Activated CD4-positive, alpha-beta T cell treated with anti-CD3 and anti-CD28 coated beads, Interleukin-2, amount 50 U/mL, for 1 hour (primary cell): Measurements from ENCODE around the gene INSR.
"Not testable (repeated sequence)": the region's sequence is repeated elsewhere in the genome, so short reads cannot be mapped to it uniquely, and the experiment has no call there.

Source experiments
- DNase-seq: peaks from one replicate; pipeline ENCODE4 v3.0.0-alpha.2; 2020

The INSR gene

GRCh38 chr19:7255631-7256030, 38.6 kb downstream of the INSR start:
- DNase-seq, result no peak

- no peak for DNase-seq
Measured at GRCh38 chr19:7255119-7255518, 39.1 kb downstream of the INSR start.

DNA sequence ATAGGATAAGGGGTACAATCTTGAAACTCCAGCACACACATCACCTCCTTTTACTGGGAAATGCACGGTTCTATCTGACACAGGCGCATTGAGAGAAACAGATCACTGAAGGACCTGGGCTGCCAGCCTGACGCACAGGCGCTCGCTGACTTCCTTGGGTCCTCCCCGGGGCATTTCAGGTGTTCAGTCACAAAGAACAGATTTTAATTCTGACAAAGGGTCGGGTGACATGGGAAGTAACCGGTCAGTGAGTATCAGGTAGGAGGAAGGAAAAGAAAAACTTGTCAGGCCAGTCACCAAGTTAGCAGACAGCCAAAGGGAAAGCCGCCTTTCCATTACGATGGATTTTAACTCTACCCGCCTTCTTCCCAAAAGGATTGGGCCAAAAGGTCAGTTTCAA, 39.6 kb downstream of the INSR start:
- DNase-seq, result no peak

- DNase-seq, result no peak
Measured at GRCh38 chr19:7252364-7252763, 41.9 kb downstream of the INSR start.

DNA sequence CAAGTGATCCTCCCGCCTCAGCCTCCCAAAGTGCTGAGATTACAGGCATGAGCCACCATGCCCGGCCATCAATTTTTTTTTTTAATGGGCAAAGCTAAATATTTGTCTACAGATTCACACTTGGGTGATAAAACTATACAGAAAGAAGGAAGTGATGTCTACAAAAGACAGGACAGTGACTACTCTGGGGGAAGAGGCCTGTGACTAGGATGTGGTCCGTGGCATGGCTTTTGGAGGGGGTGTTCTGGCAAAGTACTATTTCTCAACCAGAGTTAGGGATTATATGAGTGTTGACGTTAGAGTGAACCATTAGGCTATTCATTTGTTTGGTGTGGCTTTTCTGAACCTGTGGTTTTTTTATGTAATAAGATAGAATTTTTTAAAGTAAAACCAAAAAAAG, 42.7 kb downstream of the INSR start:
- DNase-seq, result no peak

DNA sequence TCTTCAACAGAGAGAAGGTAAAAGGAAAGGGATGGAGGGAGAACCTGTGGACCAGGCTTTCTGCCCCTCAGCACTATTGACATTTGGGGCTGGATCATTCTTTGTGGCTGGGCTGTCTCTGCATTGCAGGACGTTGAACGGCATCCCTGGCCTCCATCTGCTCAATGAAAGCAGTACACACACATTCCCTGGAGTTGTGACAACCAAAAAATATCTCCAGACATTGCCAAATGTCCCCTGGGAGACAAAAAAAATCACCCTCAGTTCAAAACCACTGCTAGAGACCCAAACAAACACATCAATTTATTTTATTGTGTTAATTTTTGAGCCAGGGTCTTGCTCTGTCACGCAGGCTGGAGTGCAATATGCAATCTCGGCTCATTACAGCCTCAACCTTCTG, 43.3 kb downstream of the INSR start:
- DNase-seq, result no peak

- DNase-seq, result no peak
Measured at GRCh38 chr19:7250057-7250596, 44.1 kb downstream of the INSR start.

- DNase-seq, result no peak
Measured at GRCh38 chr19:7247155-7247554, 47.1 kb downstream of the INSR start.

GRCh38 chr19:7246601-7247000, 47.6 kb downstream of the INSR start:
- DNase-seq, result no peak

DNA sequence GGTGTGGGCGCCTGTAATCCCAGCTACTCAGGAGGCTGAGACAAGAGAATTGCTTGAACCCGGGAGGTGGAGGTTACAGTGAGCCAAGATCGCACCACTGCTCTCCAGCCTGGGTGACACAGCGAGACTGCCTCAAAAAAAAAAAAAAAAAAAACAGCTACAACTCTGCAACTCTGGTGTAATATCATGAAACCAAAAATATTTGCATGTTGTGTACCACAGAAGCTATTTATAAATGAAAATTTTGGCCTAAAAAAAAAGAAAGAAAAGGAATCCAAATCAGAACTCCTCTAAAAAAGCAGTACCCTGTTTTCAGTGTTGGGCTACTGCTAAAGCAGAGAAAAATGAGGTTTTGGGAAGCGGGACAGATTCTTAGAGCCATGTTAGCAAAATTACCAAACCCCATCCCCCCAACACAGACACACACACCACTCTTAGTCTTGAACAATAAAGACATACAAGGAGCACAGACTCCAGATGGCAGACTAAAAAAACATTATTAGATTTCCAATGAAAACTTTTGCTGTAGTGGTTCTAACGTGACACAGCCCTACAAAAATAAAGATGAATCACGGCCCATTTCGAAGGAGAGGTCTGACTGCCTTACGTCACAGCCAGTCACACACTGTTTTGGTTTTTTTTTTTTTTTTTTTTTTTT, 51.5 kb downstream of the INSR start:
- DNase-seq, result no peak

GRCh38 chr19:7238051-7238450, 56.2 kb downstream of the INSR start:
- no peak for DNase-seq

GRCh38 chr19:7236153-7236552, 58.1 kb downstream of the INSR start:
- no peak for DNase-seq

DNA sequence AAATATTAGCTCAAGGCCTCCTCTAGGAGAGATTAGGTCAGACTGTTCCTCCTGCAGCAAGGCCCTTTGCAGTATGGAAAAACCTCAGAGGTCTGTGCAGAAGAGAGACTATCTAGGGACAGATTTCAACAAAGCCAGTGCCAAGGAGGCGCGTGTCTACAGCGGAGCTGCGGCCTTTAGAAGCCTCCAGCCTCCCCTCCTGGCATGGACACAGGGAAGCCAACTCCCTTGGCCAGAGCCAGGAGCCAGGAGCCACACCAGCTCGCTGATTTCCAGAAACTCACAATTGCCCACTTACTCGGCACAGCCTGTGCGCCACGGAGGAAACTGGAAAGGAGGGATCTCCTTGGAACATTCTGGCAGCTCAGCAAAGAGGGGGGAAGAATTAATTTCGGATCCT, 63.4 kb downstream of the INSR start:
- no peak for DNase-seq

GRCh38 chr19:7229735-7230134, 64.5 kb downstream of the INSR start:
- DNase-seq, result no peak

DNA sequence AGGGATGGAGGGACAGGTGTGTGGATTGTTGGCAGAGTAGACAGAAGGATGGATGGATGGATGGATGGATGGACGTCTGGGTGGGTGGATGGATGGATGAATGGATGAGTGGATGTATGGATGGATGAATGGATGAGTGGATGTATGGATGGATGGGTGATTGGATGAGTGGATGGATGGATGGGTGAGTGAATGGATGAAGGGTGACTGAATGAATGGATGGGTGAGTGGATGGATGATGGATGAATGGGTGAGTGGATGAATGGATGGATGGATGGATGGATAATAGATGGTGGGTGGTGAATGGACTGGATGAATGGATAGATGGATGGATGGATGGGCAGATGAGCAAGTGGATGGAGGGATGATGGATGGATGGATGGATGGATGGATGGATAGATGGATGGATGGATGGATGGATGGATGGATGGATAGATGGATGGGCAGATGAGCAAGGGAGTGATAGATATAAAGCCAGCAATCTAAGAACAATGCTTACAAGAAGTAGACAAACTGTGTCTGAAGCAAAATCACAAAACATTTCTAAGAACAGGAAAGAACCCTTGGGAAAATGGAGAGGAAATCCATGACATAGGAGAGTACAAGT, 65.2 kb downstream of the INSR start:
- no peak for DNase-seq

DNA sequence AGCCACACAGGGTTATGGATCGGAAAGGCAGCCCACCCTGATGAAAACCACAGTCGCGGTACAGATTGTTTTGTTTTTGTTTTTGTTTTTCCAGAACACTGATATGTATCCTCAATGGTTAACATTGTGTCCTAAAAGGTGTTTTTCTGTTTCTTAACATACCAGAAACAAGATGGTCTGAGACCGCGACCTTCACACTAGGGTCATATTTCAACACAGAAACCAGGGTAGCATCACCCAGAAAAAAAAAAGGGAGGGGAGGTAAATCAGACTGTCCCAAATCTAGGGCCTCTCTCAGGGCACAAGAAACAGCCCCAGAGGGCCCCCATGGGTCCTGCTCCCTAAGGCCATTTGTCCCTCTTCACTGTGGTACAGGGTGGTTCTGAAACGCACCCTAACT, 66.5 kb downstream of the INSR start:
- DNase-seq, result no peak

GRCh38 chr19:7227149-7227548, 67.1 kb downstream of the INSR start:
- not testable (repeated sequence) for DNase-seq

- no peak for DNase-seq
Measured at GRCh38 chr19:7226739-7227138, 67.5 kb downstream of the INSR start.

DNA sequence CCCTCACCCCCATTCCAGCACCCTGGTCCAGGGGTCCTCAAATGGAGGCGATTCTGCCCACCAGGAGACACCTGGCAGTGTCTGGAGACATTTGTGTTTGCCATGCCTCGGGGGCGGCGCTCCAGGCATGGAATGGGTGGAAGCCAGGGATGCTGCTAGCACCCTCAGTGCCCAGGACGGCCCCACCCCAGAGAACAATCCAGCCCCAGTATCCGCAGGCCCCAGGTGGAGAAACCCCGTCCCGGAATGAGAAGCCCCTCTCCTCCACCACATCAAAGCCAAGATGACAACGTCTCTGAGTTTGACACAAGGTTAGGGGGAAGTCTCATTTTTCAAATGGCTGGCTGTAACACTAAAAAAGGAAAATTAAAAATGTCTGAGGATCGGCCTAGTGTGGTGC, 68.5 kb downstream of the INSR start:
- no peak for DNase-seq

DNA sequence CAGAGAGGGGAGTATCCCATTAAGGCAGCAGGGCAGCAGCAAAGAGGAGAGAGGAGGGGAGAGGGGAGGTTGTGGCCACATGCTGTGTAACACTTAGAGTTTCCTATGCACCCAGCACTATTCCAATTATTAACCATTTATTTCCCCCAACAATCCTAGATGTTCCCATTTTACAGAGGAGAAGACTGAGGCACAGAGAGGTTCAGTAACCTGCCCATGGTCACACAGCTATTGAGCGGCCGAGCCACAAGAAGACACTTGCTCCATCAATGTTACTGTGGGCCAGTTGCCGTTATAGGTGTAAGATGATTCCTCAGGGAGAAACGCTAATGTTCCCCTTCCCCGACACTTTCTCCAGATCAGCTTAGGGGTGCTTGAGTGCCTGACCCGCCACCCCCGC, 69.2 kb downstream of the INSR start:
- no peak for DNase-seq

GRCh38 chr19:7224209-7224686, 70.0 kb downstream of the INSR start:
- DNase-seq, result no peak

DNA sequence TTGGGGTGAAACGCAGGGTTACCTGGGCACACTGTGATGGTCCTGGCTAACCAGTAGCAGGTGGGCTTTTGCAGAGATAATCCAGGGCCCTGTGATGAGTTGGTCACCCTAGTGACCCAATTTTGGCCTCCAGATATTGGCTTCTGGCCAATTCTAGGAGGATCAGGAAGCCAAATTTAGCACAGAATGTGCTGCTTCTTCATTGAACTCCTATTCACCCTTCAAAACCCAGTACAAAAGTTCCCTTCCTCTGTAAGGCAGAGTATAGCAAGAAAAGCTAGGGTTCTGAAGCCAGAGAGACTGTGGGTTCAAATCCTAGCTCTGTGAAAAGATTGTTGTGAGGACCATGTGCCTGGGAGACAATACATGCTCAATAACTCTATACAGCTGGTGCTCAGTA, 70.8 kb downstream of the INSR start:
- DNase-seq, result no peak

DNA sequence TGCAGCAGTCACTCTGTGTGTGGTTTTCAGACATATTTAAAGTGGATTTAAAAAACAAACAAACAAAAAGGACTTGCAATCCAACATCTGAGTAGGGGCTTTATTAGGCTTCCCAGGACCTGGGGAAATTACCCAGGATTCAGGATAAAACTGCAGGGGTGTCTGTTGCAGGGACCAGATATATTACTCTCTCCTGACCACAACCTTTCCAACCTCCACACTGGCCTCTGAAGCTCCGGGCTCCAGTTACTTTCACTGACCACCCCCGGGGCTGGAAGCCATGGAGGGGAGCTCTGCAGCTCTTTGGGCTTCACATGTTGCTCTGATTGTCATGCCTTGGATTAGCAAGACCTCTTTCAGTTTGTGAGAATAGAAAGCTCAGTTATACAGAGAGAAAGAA, 75.2 kb downstream of the INSR start:
- no peak for DNase-seq

DNA sequence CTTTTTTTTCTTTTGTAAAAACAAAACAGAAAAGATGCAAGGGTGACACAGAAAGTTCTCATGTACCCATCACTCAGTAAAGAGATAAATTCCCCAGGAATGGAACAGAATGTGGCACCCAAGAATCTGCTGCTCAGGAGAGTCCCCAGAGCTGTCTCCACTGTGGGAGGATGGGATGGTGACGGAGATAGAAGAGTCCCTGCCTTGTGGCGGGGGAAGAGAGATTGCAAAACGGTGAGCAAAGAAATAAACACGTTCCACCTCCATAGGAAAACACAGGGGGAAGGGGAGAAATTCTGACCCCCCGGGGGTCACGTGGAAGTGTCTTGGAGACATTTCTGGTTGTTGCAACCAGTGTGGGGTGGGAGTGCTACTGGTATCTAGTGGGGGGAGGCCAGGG, 76.4 kb downstream of the INSR start:
- no peak for DNase-seq

- no peak for DNase-seq
Measured at GRCh38 chr19:7216373-7216902, 77.8 kb downstream of the INSR start.
